DMS79 treated with DMSO at 0.1 percent for 48 hours (cell line): Measurements from ENCODE around the gene PCBP3.

Experiments
- DNase-seq: peaks from one replicate; lab custom pipeline; 2025; lab: John Stamatoyannopoulos, UW

Gene PCBP3

GRCh38 chr21:45862543-45863207, 219.2 kb downstream of the PCBP3 start:
- DNase-seq: no peak

GRCh38 chr21:45863267-45863666, 219.7 kb downstream of the PCBP3 start:
- DNase-seq: no peak

GRCh38 chr21:45863751-45864150, 220.2 kb downstream of the PCBP3 start:
- no peak for DNase-seq

- DNase-seq: no peak
Observed at GRCh38 chr21:45864436-45864835, 220.9 kb downstream of the PCBP3 start.

- DNase-seq: no peak
Observed at GRCh38 chr21:45865106-45865835, 221.7 kb downstream of the PCBP3 start.

- DNase-seq: no peak
Observed at GRCh38 chr21:45866551-45866950, 223.0 kb downstream of the PCBP3 start.

GRCh38 chr21:45867041-45867666, 223.6 kb downstream of the PCBP3 start:
- DNase-seq: no peak

GRCh38 chr21:45867671-45868081, 224.2 kb downstream of the PCBP3 start:
- DNase-seq: no peak

- DNase-seq: no peak
Observed at GRCh38 chr21:45868086-45868485, 224.6 kb downstream of the PCBP3 start.

GRCh38 chr21:45868488-45868887, 225.0 kb downstream of the PCBP3 start:
- no peak for DNase-seq

- no peak for DNase-seq
Observed at GRCh38 chr21:45869121-45870007, 225.8 kb downstream of the PCBP3 start.

- DNase-seq: no peak
Observed at GRCh38 chr21:45870421-45870820, 226.9 kb downstream of the PCBP3 start.

GRCh38 chr21:45870851-45871615, 227.5 kb downstream of the PCBP3 start:
- DNase-seq: no peak

GRCh38 chr21:45871616-45872236, 228.2 kb downstream of the PCBP3 start:
- no peak for DNase-seq

GRCh38 chr21:45872471-45872870, 228.9 kb downstream of the PCBP3 start:
- DNase-seq: no peak

- no peak for DNase-seq
Observed at GRCh38 chr21:45872902-45873301, 229.4 kb downstream of the PCBP3 start.

- no peak for DNase-seq
Observed at GRCh38 chr21:45873418-45873817, 229.9 kb downstream of the PCBP3 start.

GRCh38 chr21:45873866-45874265, 230.3 kb downstream of the PCBP3 start:
- DNase-seq: no peak

GRCh38 chr21:45874716-45875415, 231.3 kb downstream of the PCBP3 start:
- DNase-seq: no peak

- DNase-seq: no peak
Observed at GRCh38 chr21:45875416-45875760, 231.9 kb downstream of the PCBP3 start.
